GM19023 (cell line): Measurements from ENCODE around the gene SPIN2A.
"Not testable (repeated sequence)": the region's sequence is repeated elsewhere in the genome, so short reads cannot be mapped to it uniquely, and the experiment has no call there.

Source experiments
- ATAC-seq: cut with Tn5 transposase; IDR thresholded peaks from one replicate; pipeline ENCODE4 v1.9.1; 2021; ENCODE audit warnings: mild to moderate bottlenecking, moderate library complexity; ENCODE audit not compliant: unreplicated experiment

The SPIN2A gene

GRCh38 chrX:57103489-57103888, 33.7 kb downstream of the SPIN2A start:
- ATAC-seq: no peak

- not testable (repeated sequence) for ATAC-seq
Observed at GRCh38 chrX:57102918-57103317, 34.3 kb downstream of the SPIN2A start.
